ENCODE results near the gene PKMYT1.

PKMYT1 gene

GRCh38 chr16:2926650-2926999, 53.6 kb downstream of the PKMYT1 start:
- DNase-seq, result no peak
- in situ Hi-C loops (cut with HindIII; ENCODE audit: low pct_ligation_motif_present, low pct_unique_long_range_greater_than_20kb, low sequenced_read_pairs), result no loop called here

GRCh38 chr16:2925951-2926649, 54.1 kb downstream of the PKMYT1 start:
- no peak for DNase-seq
- in situ Hi-C loops (cut with HindIII; ENCODE audit: low pct_ligation_motif_present, low pct_unique_long_range_greater_than_20kb, low sequenced_read_pairs), result no loop called here

- DNase-seq, result no peak
- in situ Hi-C loops (cut with HindIII; ENCODE audit: low pct_ligation_motif_present, low pct_unique_long_range_greater_than_20kb, low sequenced_read_pairs), result no loop called here
These were observed 55.1 kb downstream of the PKMYT1 start for GRCh38 chr16:2924901-2925755.

- no peak for DNase-seq
- in situ Hi-C loops (cut with HindIII; ENCODE audit: low pct_ligation_motif_present, low pct_unique_long_range_greater_than_20kb, low sequenced_read_pairs), result no loop called here
These were observed 56.8 kb downstream of the PKMYT1 start for GRCh38 chr16:2923481-2923880.
